Measurements from ENCODE around the gene HAL. TPM values are rescaled to one million over a fixed set of nuclear protein-coding genes. Genes with fewer than 3 reads are reported as not detected.

Gene HAL
- total and polyA plus RNA-seq, 4 donors, result 1.2 to 7.9 (median 4.2) TPM

DNA sequence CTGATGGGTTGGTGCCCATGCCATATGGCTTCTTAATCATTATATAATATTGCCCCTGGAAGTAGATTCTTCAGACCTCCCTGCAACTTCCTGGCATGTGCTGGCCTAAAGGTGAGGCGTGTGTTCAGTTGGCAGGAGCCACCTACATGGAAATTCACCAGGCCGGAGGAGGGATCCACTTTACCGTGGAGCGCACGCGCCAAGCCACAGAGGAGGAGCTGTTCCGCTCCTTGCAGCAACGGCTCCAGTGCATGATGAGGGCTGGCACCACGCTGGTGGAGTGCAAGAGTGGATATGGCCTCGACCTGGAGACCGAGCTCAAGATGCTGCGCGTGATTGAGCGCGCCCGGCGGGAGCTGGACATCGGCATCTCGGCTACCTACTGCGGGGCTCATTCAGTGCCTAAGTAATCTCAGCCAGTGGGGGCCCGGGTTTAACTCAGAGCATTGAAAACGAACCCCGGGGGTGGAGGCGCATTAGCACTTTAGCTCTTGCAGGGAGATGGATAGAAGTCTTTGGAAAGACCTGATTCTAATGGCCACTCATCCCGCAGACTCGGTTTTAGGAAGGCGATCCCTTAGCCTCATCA, 39.5 kb downstream of the HAL start:
- TF ChIP-seq, protein P1, sequence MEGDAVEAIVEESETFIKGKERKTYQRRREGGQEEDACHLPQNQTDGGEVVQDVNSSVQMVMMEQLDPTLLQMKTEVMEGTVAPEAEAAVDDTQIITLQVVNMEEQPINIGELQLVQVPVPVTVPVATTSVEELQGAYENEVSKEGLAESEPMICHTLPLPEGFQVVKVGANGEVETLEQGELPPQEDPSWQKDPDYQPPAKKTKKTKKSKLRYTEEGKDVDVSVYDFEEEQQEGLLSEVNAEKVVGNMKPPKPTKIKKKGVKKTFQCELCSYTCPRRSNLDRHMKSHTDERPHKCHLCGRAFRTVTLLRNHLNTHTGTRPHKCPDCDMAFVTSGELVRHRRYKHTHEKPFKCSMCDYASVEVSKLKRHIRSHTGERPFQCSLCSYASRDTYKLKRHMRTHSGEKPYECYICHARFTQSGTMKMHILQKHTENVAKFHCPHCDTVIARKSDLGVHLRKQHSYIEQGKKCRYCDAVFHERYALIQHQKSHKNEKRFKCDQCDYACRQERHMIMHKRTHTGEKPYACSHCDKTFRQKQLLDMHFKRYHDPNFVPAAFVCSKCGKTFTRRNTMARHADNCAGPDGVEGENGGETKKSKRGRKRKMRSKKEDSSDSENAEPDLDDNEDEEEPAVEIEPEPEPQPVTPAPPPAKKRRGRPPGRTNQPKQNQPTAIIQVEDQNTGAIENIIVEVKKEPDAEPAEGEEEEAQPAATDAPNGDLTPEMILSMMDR (IDR thresholded peaks at IDR 0.05; ENCODE audit: control extremely low read depth, extremely low read depth), result no peak
- Histone ChIP-seq H3K9me3 (ENCODE audit: control insufficient read depth in 4 of 4, insufficient read depth in 3 of 4, low read length in 3 of 4) (no peaks in the 10 kb centered on the region), H3K4me3 (no peak overlapping the region), H3K27ac (ENCODE audit: low read depth in 1 of 2, low read length in 1 of 2) (no peak overlapping the region), H3K4me1 (ENCODE audit: control insufficient read depth in 5 of 5, insufficient read depth in 5 of 5, low read length in 5 of 5) (no peaks in the 10 kb centered on the region), H3K27me3 (ENCODE audit: control insufficient read depth in 3 of 3, insufficient read depth in 3 of 3, low read length in 2 of 3) (peaks cover 0 to 3% (median 2%) of the 10 kb centered on the region in 3 donors), H3K9ac (ENCODE audit: insufficient read depth in 1 of 2, low read length in 2 of 2) (no peak overlapping the region), H3K36me3 (ENCODE audit: control insufficient read depth in 4 of 4, insufficient read depth in 4 of 4, low read length in 4 of 4) (no peaks in the 10 kb centered on the region)
- no peak for DNase-seq
- WGBS, 2 donors, result 78 to 83% methylated on average over 27 of the region's 27 CpGs
- no peak for ATAC-seq (ENCODE audit: insufficient read depth, low FRiP score)

DNA sequence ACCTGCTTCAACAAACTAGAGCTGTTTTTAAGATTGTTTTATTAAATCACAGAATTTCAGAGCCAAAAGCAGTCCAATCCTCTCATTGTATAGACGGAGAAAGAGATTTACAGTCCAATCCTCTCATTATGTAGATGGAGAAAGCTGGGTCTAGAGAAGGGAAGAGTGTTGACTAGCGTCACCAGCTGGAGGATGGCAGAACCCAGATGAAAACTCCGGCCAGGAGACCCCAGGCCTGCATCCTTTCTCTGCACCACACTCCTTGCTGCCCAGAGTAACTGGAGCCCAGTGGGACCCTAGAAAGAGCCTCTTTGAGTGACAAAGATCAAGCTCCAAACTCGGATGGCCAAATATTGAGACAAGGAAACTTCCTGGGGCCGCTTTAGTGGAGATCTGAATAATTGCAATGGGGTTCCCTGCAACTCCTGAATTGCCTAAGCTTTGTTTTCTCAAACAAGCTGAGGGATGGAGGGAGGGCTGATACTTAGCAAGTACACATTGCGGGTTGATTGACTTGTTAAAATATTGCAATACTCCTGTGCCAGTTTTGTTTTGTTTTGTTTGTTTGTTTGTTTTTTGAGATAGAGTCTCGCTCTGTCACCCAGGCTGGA, 40.5 kb downstream of the HAL start:
- Histone ChIP-seq H3K27ac (ENCODE audit: low read depth in 1 of 2, low read length in 1 of 2) (no peak overlapping the region), H3K4me3 (no peak overlapping the region), H3K9me3 (ENCODE audit: control insufficient read depth in 4 of 4, insufficient read depth in 3 of 4, low read length in 3 of 4) (no peaks in the 10 kb centered on the region), H3K27me3 (ENCODE audit: control insufficient read depth in 3 of 3, insufficient read depth in 3 of 3, low read length in 2 of 3) (peaks cover 0 to 3% (median 2%) of the 10 kb centered on the region in 3 donors), H3K4me1 (ENCODE audit: control insufficient read depth in 5 of 5, insufficient read depth in 5 of 5, low read length in 5 of 5) (no peaks in the 10 kb centered on the region), H3K9ac (ENCODE audit: insufficient read depth in 1 of 2, low read length in 2 of 2) (no peak overlapping the region), H3K36me3 (ENCODE audit: control insufficient read depth in 4 of 4, insufficient read depth in 4 of 4, low read length in 4 of 4) (no peaks in the 10 kb centered on the region)
- ATAC-seq (ENCODE audit: insufficient read depth, low FRiP score) (no peak), DNase-seq (no peak)
- TF ChIP-seq, protein P1 (IDR thresholded peaks at IDR 0.05; ENCODE audit: control extremely low read depth, extremely low read depth), result no peak
- WGBS, 2 donors, result 82 to 93% methylated on average over 7 of the region's 7 CpGs

DNA sequence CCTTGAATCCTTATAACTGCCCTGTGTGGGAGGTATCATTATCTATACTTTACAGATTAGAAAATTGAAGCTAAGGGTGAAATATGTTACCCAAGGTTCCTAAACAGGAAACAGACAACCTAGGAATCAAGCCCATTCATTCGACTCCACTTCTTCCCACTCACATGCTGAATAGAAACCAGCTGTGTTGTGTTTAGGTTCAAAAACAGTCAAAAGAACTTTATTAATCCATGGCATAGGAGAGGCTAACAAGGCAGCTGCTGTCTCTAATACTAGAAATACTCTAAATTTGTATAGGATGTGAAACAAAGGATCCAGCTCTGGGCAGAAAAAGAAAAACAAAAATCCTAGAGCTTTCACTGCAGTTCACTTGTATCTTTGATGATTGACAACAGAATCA, 43.1 kb downstream of the HAL start:
- no peak overlapping the region for H3K27ac ChIP-seq (ENCODE audit: low read depth in 1 of 2, low read length in 1 of 2)
- no peaks in the 10 kb centered on the region for H3K9me3 ChIP-seq (ENCODE audit: control insufficient read depth in 4 of 4, insufficient read depth in 3 of 4, low read length in 3 of 4)
- no peaks in the 10 kb centered on the region for H3K36me3 ChIP-seq (ENCODE audit: control insufficient read depth in 4 of 4, insufficient read depth in 4 of 4, low read length in 4 of 4)
- H3K4me3 ChIP-seq, result no peak overlapping the region
- DNase-seq (no peak), ATAC-seq (ENCODE audit: insufficient read depth, low FRiP score) (no peak)
- no peaks in the 10 kb centered on the region for H3K4me1 ChIP-seq (ENCODE audit: control insufficient read depth in 5 of 5, insufficient read depth in 5 of 5, low read length in 5 of 5)
- H3K9ac ChIP-seq (ENCODE audit: insufficient read depth in 1 of 2, low read length in 2 of 2), result no peak overlapping the region
- TF ChIP-seq, protein P1 (IDR thresholded peaks at IDR 0.05; ENCODE audit: control extremely low read depth, extremely low read depth), result no peak
- WGBS, 2 donors, result 32 to 54% methylated on average over 1 of the region's 1 CpG
- peaks cover 0 to 8% (median 5%) of the 10 kb centered on the region in 3 donors for H3K27me3 ChIP-seq (ENCODE audit: control insufficient read depth in 3 of 3, insufficient read depth in 3 of 3, low read length in 2 of 3)

Data from lung (tissue), 12 donors.